ENCODE results near the gene EMSY. TPM values are rescaled to one million over a fixed set of nuclear protein-coding genes. Genes with fewer than 3 reads are reported as not detected.

The EMSY gene
- total and polyA plus RNA-seq, 7 donors = 5.8 to 17.2 (median 12.7) TPM

DNA sequence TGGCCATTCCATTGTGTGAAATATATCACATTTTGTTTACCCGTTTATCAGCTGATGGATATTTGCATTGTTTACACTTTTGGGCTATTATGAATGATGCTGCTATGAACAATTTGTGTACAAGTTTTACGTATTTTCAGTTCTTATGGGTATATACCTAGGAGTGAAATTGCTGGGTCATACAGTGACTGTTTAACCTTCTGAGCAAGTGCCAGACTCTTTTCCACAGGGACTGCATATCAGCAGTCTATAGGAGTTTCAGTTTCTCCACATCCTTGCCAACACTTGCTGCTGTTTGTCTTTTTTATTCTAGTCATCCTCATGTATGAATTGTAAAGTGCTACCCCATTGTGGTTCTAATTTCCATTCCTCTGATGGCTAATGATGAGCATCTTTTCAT is 108.2 kb downstream of the EMSY start:
- H3K4me3 ChIP-seq = no peak overlapping the region
- no peaks in the 10 kb centered on the region for H3K9me3 ChIP-seq
- ATAC-seq = no peak
- peaks cover 0 to 27% of the 10 kb centered on the region in 2 donors for H3K36me3 ChIP-seq (ENCODE audit: insufficient read depth in 1 of 2, low read depth in 1 of 2)
- TF ChIP-seq, protein P1, sequence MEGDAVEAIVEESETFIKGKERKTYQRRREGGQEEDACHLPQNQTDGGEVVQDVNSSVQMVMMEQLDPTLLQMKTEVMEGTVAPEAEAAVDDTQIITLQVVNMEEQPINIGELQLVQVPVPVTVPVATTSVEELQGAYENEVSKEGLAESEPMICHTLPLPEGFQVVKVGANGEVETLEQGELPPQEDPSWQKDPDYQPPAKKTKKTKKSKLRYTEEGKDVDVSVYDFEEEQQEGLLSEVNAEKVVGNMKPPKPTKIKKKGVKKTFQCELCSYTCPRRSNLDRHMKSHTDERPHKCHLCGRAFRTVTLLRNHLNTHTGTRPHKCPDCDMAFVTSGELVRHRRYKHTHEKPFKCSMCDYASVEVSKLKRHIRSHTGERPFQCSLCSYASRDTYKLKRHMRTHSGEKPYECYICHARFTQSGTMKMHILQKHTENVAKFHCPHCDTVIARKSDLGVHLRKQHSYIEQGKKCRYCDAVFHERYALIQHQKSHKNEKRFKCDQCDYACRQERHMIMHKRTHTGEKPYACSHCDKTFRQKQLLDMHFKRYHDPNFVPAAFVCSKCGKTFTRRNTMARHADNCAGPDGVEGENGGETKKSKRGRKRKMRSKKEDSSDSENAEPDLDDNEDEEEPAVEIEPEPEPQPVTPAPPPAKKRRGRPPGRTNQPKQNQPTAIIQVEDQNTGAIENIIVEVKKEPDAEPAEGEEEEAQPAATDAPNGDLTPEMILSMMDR (IDR thresholded peaks at IDR 0.05) = no peak
- no peaks in the 10 kb centered on the region for H3K27me3 ChIP-seq (ENCODE audit: insufficient read depth in 3 of 3, low read length in 2 of 3)
- H3K4me1 ChIP-seq = no peaks in the 10 kb centered on the region
- DNase-seq = no peak
- no peak overlapping the region for H3K27ac ChIP-seq
- 92 to 98% (median 96%) methylated on average over 2 of the region's 2 CpGs for WGBS, 3 donors
- intact Hi-C loops (cut with DNase I) = no loop called here

DNA sequence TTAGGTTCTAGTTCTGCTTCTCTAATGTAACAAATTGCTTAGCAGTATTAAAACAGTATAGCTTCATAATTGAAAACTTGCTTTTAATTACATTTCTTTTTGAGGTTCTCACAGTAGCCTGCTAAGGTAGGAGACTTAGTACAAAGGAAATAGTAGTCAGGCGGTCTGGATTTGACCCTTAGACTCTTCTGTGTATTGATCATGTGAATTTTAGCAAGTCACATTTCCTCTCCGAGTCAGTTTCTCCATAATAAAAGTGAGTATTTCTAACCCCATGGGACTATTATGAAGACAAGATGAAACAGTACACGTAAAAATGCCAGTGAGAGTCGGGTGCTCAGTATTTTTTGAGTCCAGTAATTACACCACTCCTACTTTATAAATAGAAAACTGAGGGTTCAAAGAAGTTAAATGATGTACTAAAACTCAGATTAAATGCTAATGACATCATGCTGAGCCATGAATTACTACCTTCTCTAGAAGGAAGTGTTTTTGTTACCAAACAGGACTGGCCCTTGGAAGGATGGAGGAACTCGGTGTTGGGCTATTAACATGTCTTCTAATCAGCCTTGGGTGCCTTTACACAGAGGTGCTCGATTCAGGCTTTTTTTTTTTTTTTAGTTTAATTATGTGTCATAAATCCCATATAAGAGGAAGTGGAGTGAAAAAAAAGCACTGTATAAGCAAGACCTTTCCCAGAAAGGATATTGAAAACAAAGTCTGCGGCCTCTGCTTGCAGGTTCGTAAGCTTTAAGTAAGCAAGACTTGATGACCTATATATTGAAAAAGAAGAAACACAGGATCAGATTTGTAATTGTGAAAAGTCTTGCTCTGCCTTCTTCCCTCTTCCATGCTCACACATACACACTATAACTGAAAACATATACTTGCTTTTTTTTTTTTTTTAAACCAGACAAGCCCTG is 109.0 kb downstream of the EMSY start:
- TF ChIP-seq, protein P1 (IDR thresholded peaks at IDR 0.05) = no peak
- no peak for ATAC-seq
- Histone ChIP-seq H3K27me3 (ENCODE audit: insufficient read depth in 3 of 3, low read length in 2 of 3) (no peaks in the 10 kb centered on the region), H3K36me3 (ENCODE audit: insufficient read depth in 1 of 2, low read depth in 1 of 2) (peaks cover 0 to 20% of the 10 kb centered on the region in 2 donors), H3K9me3 (no peaks in the 10 kb centered on the region), H3K4me3 (no peak overlapping the region), H3K27ac (no peak overlapping the region), H3K4me1 (no peaks in the 10 kb centered on the region)
- intact Hi-C loops (cut with DNase I) = no loop called here
- 72 to 75% (median 73%) methylated on average over 8 of the region's 8 CpGs for WGBS, 3 donors
- no peak for DNase-seq

DNA sequence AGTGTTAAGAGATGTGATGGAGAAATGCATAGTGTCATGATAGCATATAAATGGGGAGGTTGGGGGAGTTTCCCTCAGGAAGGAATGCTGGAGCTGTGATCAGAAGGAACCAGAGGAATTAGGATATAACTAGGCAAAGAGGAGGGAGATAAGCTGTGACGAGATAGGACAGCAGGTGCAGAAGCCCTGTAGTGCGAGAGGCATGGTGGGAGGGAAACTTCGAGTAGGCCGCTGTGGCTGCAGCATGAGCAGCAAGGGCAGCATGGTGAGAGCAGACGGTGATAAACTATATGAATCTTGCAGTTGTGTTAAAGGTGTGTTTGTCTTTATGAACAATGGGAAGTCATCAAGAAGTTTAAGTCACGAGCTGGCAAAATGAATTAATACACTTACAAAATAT is 109.9 kb downstream of the EMSY start:
- Histone ChIP-seq H3K4me1 (no peaks in the 10 kb centered on the region), H3K36me3 (ENCODE audit: insufficient read depth in 1 of 2, low read depth in 1 of 2) (peaks cover 0 to 11% of the 10 kb centered on the region in 2 donors), H3K4me3 (no peak overlapping the region), H3K27me3 (ENCODE audit: insufficient read depth in 3 of 3, low read length in 2 of 3) (no peaks in the 10 kb centered on the region), H3K9me3 (no peaks in the 10 kb centered on the region), H3K27ac (no peak overlapping the region)
- DNase-seq (no peak), ATAC-seq (no peak)
- TF ChIP-seq, protein P1 (IDR thresholded peaks at IDR 0.05) = no peak
- 71 to 75% (median 71%) methylated on average over 6 of the region's 6 CpGs for WGBS, 3 donors
- intact Hi-C loops (cut with DNase I) = no loop called here

DNA sequence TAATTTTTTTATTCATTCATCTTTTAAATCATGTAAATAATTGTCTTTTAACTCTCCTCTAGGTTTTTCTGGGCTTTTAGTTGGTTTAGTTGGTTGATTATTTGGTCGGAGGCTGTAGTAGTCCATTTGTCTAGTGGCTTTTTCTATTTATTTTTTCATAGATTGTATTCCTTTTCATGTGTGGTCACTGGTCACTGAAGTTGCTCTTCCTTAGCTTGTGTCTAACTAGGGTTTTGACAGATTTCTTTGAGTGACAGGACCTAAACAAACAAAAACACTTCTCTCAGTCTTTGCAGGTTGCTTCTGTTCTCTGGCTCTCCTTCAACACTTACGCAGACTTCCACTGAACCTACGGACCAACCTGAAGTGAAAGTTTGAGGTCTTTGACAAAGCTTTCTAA is 112.6 kb downstream of the EMSY start:
- ATAC-seq (no peak), DNase-seq (no peak)
- WGBS, 3 donors = 94 to 96% (median 96%) methylated on average over 3 of the region's 3 CpGs
- no peaks in the 10 kb centered on the region for H3K36me3 ChIP-seq (ENCODE audit: insufficient read depth in 1 of 2, low read depth in 1 of 2)
- no peak overlapping the region for H3K27ac ChIP-seq
- intact Hi-C loops (cut with DNase I) = no loop called here
- no peaks in the 10 kb centered on the region for H3K4me1 ChIP-seq
- peaks cover 0 to 8% (median 0%) of the 10 kb centered on the region in 3 donors for H3K27me3 ChIP-seq (ENCODE audit: insufficient read depth in 3 of 3, low read length in 2 of 3)
- no peak overlapping the region for H3K4me3 ChIP-seq
- no peaks in the 10 kb centered on the region for H3K9me3 ChIP-seq
- TF ChIP-seq, protein P1 (IDR thresholded peaks at IDR 0.05) = no peak
